Activated T-cell treated with anti-CD3 and anti-CD28 coated beads, Interleukin-2, amount 50 U/mL, for 24 hours (primary cell): Measurements from ENCODE around the gene RIN3.

Source experiments
- DNase-seq: peaks from one replicate; pipeline ENCODE4 v3.0.0-alpha.2; 2020
- H3K27ac Mint-ChIP-seq: 2 replicates; pipeline ENCODE4 v1.8.0; 2020; ENCODE audit warnings: mild to moderate bottlenecking, mixed read lengths
- H3K27me3 Mint-ChIP-seq: 2 replicates; pipeline ENCODE4 v1.8.0; 2020; ENCODE audit warnings: mixed read lengths
- H3K36me3 Mint-ChIP-seq: 2 replicates; pipeline ENCODE4 v1.8.0; 2020; ENCODE audit warnings: low read depth, mixed read lengths
- H3K4me1 Mint-ChIP-seq: 2 replicates; pipeline ENCODE4 v1.8.0; 2020; ENCODE audit warnings: low read depth, mixed read lengths
- H3K4me3 Mint-ChIP-seq: 2 replicates; pipeline ENCODE4 v1.8.0; 2020; ENCODE audit warnings: mild to moderate bottlenecking, moderate library complexity, mixed read lengths
- H3K9me3 Mint-ChIP-seq: 2 replicates; pipeline ENCODE4 v1.8.0; 2020; ENCODE audit warnings: mixed read lengths

Gene RIN3

GRCh38 chr14:92480856-92481255 lies 32.7 kb upstream of the RIN3 start:
- Mint-ChIP-seq H3K27me3 (no peaks in the 10 kb centered on the region), H3K36me3 (no peaks in the 10 kb centered on the region), H3K9me3 (no peaks in the 10 kb centered on the region), H3K27ac (no peak overlapping the region), H3K4me3 (no peak overlapping the region), H3K4me1 (peaks cover under 1% of the 10 kb centered on the region)
- no peak for DNase-seq

GRCh38 chr14:92481386-92481785 lies 32.2 kb upstream of the RIN3 start:
- no peaks in the 10 kb centered on the region for H3K4me1 Mint-ChIP-seq
- no peak for DNase-seq

GRCh38 chr14:92481811-92482555 lies 31.6 kb upstream of the RIN3 start:
- H3K4me1 Mint-ChIP-seq, result no peaks in the 10 kb centered on the region
- no peak for DNase-seq
- no peaks in the 10 kb centered on the region for H3K9me3 Mint-ChIP-seq
- H3K27ac Mint-ChIP-seq, result no peak overlapping the region
- H3K36me3 Mint-ChIP-seq, result no peaks in the 10 kb centered on the region
- H3K27me3 Mint-ChIP-seq, result no peaks in the 10 kb centered on the region
- H3K4me3 Mint-ChIP-seq, result no peak overlapping the region

More at GRCh38 chr14:92481386-92481785, 32.2 kb upstream of the RIN3 start:
- no peak overlapping the region for H3K27ac Mint-ChIP-seq
- no peaks in the 10 kb centered on the region for H3K36me3 Mint-ChIP-seq
- H3K4me3 Mint-ChIP-seq, result no peak overlapping the region
- H3K27me3 Mint-ChIP-seq, result no peaks in the 10 kb centered on the region
- H3K9me3 Mint-ChIP-seq, result no peaks in the 10 kb centered on the region

- H3K4me1 Mint-ChIP-seq, result no peaks in the 10 kb centered on the region
- H3K36me3 Mint-ChIP-seq, result no peaks in the 10 kb centered on the region
- no peaks in the 10 kb centered on the region for H3K27me3 Mint-ChIP-seq
- DNase-seq, result no peak
- no peak overlapping the region for H3K27ac Mint-ChIP-seq
- H3K4me3 Mint-ChIP-seq, result no peak overlapping the region
- H3K9me3 Mint-ChIP-seq, result no peaks in the 10 kb centered on the region
These were observed 30.8 kb upstream of the RIN3 start for GRCh38 chr14:92482621-92483319.

DNA sequence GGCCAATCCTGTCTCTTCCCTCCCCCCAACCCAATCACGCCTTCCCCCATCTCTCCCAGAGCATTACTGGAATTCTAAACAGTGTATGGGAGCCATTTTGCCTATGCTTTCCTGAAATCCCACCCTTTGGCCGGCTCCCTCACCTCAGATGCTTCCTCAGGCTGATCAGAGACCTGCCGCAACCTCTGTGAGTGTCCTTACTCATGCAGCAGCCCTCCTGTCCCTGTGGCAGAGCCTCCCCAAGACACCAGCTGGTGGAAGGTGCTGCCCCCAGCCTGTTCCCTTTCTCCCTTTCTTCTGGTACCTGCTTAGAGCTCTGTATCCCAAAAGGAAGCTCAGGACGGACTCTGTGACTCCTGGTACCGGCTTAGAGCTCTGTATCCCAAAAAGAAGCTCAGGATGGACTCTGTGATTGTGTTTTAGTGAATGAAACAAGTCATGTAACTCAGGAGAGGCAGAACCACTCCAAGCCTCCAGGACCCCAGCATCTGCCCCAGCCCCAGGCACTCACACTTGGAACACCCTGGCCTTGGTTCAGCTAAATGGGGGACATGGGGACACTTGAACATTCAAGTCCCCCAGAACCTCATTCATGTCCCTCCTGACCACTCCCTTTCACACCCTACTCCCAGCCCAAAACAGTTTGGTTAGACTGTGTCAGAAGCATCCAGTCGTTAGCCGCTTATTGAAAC lies 29.3 kb upstream of the RIN3 start:
- Mint-ChIP-seq H3K9me3 (no peaks in the 10 kb centered on the region), H3K36me3 (no peaks in the 10 kb centered on the region), H3K27me3 (no peaks in the 10 kb centered on the region), H3K27ac (no peak overlapping the region), H3K4me1 (no peaks in the 10 kb centered on the region), H3K4me3 (no peak overlapping the region)
- DNase-seq, result no peak

DNA sequence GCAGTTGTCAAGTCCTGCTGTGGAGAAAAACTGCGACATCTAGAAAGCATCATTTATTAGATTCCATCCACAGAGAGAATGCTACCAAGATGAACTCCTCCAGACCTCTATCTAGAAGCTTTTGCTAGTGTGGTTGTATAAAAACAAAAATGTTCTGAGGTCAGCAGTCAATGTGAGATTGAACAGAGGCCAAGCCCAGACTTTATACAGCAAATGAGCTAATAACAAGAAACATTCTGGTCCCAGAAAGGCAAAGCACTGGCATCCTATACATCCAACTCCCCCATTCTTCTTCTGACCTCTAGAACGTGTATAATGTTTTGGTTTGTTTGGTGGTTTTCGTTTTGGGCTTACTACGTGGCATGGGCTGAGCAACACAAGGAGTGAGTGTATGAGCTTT lies 26.7 kb upstream of the RIN3 start:
- Mint-ChIP-seq H3K36me3 (no peaks in the 10 kb centered on the region), H3K4me3 (no peak overlapping the region), H3K4me1 (no peaks in the 10 kb centered on the region), H3K27ac (no peak overlapping the region), H3K27me3 (no peaks in the 10 kb centered on the region), H3K9me3 (no peaks in the 10 kb centered on the region)
- no peak for DNase-seq

DNA sequence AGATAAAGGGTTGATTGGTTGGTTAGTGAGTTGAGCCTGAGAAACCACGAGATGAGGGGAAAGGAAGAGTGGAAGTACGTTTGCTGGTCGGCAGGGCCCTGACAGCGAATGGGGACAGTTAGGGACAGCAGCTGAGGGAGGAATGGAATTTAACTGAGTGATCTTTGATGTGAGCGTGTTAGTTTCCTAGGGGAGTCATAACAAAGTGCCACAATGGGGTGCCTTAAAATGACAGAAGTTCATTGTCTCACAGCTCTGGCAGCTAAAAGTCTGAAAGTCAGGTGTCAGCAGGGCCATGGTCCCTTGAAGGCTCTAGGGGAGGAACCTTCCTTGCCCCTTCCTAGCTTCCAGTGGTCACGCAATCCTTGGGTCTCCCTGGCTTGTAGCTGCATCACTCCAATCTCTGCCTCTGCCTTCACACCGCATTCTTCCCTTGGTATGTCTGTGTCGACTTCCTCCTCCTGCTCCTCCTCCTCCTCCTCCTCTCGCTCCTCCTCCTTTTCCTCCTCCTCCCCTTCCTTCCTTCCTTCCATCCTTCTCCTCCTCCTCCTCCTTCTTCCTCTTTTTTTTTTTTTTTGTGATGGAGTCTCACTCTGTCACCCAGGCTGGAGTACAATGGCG lies 26.0 kb upstream of the RIN3 start:
- no peaks in the 10 kb centered on the region for H3K36me3 Mint-ChIP-seq
- DNase-seq, result no peak
- no peaks in the 10 kb centered on the region for H3K27me3 Mint-ChIP-seq
- no peak overlapping the region for H3K27ac Mint-ChIP-seq
- H3K9me3 Mint-ChIP-seq, result no peaks in the 10 kb centered on the region
- H3K4me1 Mint-ChIP-seq, result no peaks in the 10 kb centered on the region
- no peak overlapping the region for H3K4me3 Mint-ChIP-seq

GRCh38 chr14:92489394-92490238 lies 24.0 kb upstream of the RIN3 start:
- Mint-ChIP-seq H3K4me3 (no peak overlapping the region), H3K36me3 (no peaks in the 10 kb centered on the region), H3K4me1 (peaks cover 3% of the 10 kb centered on the region), H3K27ac (no peak overlapping the region), H3K9me3 (no peaks in the 10 kb centered on the region), H3K27me3 (no peaks in the 10 kb centered on the region)
- DNase-seq, result no peak

DNA sequence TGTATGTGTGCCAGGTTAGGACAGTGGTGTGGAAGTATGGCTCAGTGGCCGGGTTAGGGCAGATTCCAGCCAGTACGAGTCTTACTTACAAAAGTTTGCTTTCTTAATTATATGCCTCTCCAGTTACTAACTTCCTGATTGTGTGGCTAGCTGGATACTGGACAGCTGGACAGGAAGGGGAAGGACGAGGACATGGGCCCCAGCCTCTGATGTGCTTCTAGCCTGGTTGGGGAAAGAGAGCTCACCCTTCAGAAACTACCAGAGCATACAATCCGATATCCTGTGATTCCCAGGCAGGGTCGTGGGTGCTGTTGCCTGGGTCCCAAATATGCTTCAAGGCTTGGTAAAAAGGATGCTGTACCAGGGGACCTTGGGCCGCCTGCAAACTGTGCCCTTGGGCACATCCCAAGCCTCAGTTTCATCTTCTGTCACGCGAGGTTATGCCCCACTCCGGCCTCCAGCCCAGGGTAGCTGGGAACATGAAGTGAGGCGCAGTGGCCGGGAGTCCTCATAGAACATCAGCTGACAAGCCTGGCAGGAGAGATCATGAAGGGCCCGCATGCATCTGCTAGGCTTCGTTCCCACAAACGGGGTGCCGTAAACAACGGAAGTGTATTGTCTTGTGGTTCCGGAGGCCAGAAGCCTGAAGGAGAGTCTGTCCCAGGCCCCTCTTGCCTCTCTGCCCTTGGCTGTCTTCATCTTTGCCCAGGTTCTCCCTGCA lies 23.2 kb upstream of the RIN3 start:
- Mint-ChIP-seq H3K4me1 (peaks cover 4% of the 10 kb centered on the region), H3K9me3 (no peaks in the 10 kb centered on the region), H3K36me3 (no peaks in the 10 kb centered on the region), H3K4me3 (no peak overlapping the region), H3K27ac (no peak overlapping the region), H3K27me3 (no peaks in the 10 kb centered on the region)
- no peak for DNase-seq

GRCh38 chr14:92491782-92492181 lies 21.8 kb upstream of the RIN3 start:
- Mint-ChIP-seq H3K36me3 (no peaks in the 10 kb centered on the region), H3K4me3 (no peak overlapping the region), H3K9me3 (no peaks in the 10 kb centered on the region), H3K27ac (no peak overlapping the region), H3K4me1 (peaks cover 4% of the 10 kb centered on the region), H3K27me3 (no peaks in the 10 kb centered on the region)
- DNase-seq, result no peak

GRCh38 chr14:92492258-92492657 lies 21.3 kb upstream of the RIN3 start:
- H3K36me3 Mint-ChIP-seq, result no peaks in the 10 kb centered on the region
- no peak overlapping the region for H3K4me3 Mint-ChIP-seq
- no peak overlapping the region for H3K27ac Mint-ChIP-seq
- peaks cover 4% of the 10 kb centered on the region for H3K4me1 Mint-ChIP-seq
- no peak for DNase-seq
- no peaks in the 10 kb centered on the region for H3K27me3 Mint-ChIP-seq
- H3K9me3 Mint-ChIP-seq, result no peaks in the 10 kb centered on the region

DNA sequence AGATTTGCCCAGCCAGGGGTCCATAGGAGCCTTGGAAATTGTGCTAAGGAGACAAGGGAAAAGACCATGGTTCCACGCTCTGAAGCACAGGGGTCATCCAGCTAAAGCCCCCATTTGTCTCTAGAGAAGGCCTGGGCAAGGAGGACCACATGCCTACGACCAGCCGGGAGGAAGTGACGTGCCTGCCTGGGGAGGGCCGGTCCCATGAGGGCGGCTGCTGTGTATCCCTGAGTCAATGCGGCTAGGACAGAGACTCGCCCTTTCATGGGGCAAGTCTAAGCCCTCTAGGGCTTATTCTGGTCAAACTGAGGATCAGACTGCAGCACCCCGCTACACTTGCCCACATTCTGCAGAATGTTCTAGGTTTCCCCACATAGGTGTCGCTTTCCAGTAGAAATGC lies 20.6 kb upstream of the RIN3 start:
- Mint-ChIP-seq H3K36me3 (no peaks in the 10 kb centered on the region), H3K27me3 (no peaks in the 10 kb centered on the region), H3K4me3 (no peak overlapping the region), H3K27ac (no peak overlapping the region), H3K9me3 (no peaks in the 10 kb centered on the region), H3K4me1 (peaks cover 4% of the 10 kb centered on the region)
- DNase-seq, result no peak

DNA sequence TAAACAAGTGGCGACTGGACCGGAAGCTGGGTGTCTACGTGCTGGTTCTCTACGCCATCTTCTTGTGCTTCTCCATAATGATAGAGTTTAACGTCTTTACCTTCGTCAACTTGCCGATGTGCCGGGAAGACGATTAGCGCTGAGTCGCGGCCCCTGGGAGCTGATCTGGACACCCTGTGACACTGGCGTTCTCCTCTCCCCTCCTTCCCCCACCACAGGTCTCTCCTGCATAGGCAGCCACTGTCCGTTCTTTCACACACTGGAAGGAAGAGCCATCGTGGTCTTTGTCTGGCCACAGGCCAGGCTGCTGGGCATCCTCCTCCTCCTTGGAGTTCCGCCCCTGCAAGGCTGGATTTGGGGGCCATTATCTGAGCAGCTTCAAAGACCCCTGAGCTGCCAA lies 20.1 kb upstream of the RIN3 start:
- no peak for DNase-seq
- Mint-ChIP-seq H3K4me1 (peaks cover 4% of the 10 kb centered on the region), H3K36me3 (no peaks in the 10 kb centered on the region), H3K4me3 (no peak overlapping the region), H3K9me3 (no peaks in the 10 kb centered on the region), H3K27me3 (no peaks in the 10 kb centered on the region), H3K27ac (no peak overlapping the region)
